K562 (cell line): Measurements from ENCODE around the gene HOXC11. TPM values are rescaled to one million over a fixed set of nuclear protein-coding genes. Genes with fewer than 3 reads are reported as not detected.

Source experiments
- CHCHD3 ChIP-seq: fragments of 250-450 bp; sonication (Bioruptor Pico); IDR thresholded peaks from 2 replicates; pipeline ENCODE4 v2.1.2; 2022; ENCODE audit warnings: mild to moderate bottlenecking
- ELF2 ChIP-seq: fragments of 250-450 bp; sonication (Bioruptor Pico); IDR thresholded peaks from 2 replicates; pipeline ENCODE4 v1.5.0; 2021; ENCODE audit warnings: mild to moderate bottlenecking
- ETV5 ChIP-seq: sonication (generic); formaldehyde crosslinking; IDR thresholded peaks from 2 replicates; pipeline ENCODE4 v1.4.0; 2020; ENCODE audit warnings: low read depth, mild to moderate bottlenecking, missing genetic modification reagents
- EZH2 ChIP-seq: IDR thresholded peaks from 2 replicates; pipeline ENCODE4 v1.6.1; 2012; ENCODE audit warnings: low read depth, mild to moderate bottlenecking, inconsistent platforms, low read length, borderline replicate concordance
- NR2F6 ChIP-seq: fragments of 450-650 bp; formaldehyde crosslinking; IDR thresholded peaks from 2 replicates; pipeline ENCODE4 v1.4.0; 2020; ENCODE audit warnings: mild to moderate bottlenecking
- POLR2H ChIP-seq: IDR thresholded peaks from 2 replicates; pipeline ENCODE4 v1.6.1; 2016; ENCODE audit warnings: missing genetic modification characterization, low read depth, mild to moderate bottlenecking, control low read depth, missing compliant biosample characterization, moderate library complexity
- RB1 ChIP-seq: fragments of 450-650 bp; IDR thresholded peaks from 2 replicates; pipeline ENCODE4 v1.6.1; 2017; ENCODE audit warnings: low read depth, mild to moderate bottlenecking
- SAFB ChIP-seq: fragments of 200-400 bp; formaldehyde crosslinking; IDR thresholded peaks from 2 replicates; pipeline ENCODE4 v1.6.1; 2017; ENCODE audit warnings: low read depth, low read length, borderline replicate concordance
- SRF ChIP-seq, 2 experiments: fragments of 250-450, 450-650 bp in 1 of 2; sonication (Bioruptor Pico) in 1 of 2; sonication (generic) in 1 of 2; formaldehyde crosslinking; IDR thresholded peaks; 2 replicates each; pipeline versions ENCODE4 v1.5.0 to v1.5.1; 2020 to 2022; ENCODE audit warnings: mild to moderate bottlenecking in 1 of 2, missing genetic modification reagents in 1 of 2
- polyA plus RNA-seq, 8 experiments: library from polyadenylated mRNA; depleted of rRNA in 4 of 8; stranded (reverse) in 5 of 8; unstranded in 3 of 8; fragments of >200 nt; fragmentation: Nextera tagmentation in 2 of 8; fragmentation: Illumina TruSeq in 1 of 8; extraction: Ambion mirVana in 2 of 8; extraction: Trizol in 1 of 8; gene quantifications; 2 replicates each; pipeline versions ENCODE4 v1.2.1 to v1.2.3, GENCODE V29; 2011 to 2014; ENCODE audit warnings: inconsistent platforms in 1 of 8, missing spikeins in 1 of 8
- total RNA-seq, 7 experiments: library from RNA; depleted of rRNA in 6 of 7; stranded (reverse); fragments of >200 nt in 6 of 7; fragmentation: Illumina TruSeq in 2 of 7; extraction: Trizol in 2 of 7; gene quantifications; 2 replicates each; pipeline versions ENCODE4 v1.2.1 to v1.2.3, GENCODE V29; 2011 to 2021; ENCODE audit warnings: low replicate concordance in 1 of 7
- TF ChIP-seq, protein P1 (sequence below), 2 experiments: fragments of 450-650 bp; formaldehyde crosslinking in 1 of 2; IDR thresholded peaks; 2 replicates each; pipeline versions ENCODE4 v1.4.0 to v1.6.1; 2014 to 2020; ENCODE audit warnings: mild to moderate bottlenecking in 2 of 2, borderline replicate concordance in 1 of 2, low read depth in 1 of 2
- TF ChIP-seq, protein P2 (sequence below): fragments of 450-650 bp; formaldehyde crosslinking; conservative IDR thresholded peaks from 2 replicates; pipeline ENCODE4 v1.4.0; 2022; ENCODE audit warnings: mild to moderate bottlenecking, missing genetic modification characterization
- TF ChIP-seq, protein P3 (sequence below): sonication (generic); formaldehyde crosslinking; IDR thresholded peaks from 2 replicates; pipeline ENCODE4 v1.8.1; 2023; ENCODE audit warnings: mild to moderate bottlenecking, missing genetic modification reagents, moderate library complexity

Gene HOXC11
- total and polyA plus RNA-seq, 9 of the 15 experiments (the other 6 are each of a cell fraction or from before 2014, with no cell fraction given), result not detected

DNA sequence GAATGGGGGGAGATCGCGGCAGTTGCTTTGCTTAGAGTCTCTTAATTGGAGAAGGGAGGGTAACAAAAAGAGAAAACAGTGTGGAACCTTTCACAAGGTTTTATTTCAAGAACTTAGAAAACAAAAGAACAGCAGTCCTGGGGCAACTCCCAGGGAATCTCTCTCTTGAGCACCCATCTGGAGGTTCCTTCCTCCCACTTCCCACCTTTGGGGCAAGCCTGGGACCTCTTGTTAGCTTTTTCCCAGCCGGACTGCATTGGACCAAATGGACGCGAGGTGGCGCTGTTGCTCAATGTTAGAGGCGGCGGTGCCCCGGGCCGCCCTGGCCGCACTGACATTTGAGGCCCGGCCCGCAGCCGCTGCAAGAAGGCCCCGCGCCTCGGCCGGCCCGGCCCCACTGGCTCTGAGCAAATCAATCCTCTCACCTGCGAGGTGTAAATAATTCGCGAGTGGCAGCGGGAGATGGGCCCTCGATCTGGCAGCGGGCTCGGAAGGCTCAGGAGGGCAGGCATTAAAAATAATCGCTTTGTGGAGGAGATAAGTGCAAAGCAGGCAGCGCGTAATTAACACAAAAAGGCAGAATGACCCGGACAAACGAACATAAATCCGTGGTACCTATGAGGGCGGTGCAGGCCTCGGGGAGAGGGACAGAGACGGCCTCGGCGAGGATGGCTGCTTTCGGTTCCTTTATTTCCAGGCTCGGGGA lies 33.1 kb downstream of the HOXC11 start (continued):
- TF ChIP-seq ETV5 (CRISPR knock-in tag), result no peak
- TF ChIP-seq ELF2 (CRISPR knock-in tag), result no peak
- TF ChIP-seq SAFB, result no peak
- peak in 1 of 2 experiments; percentile 85; a peak in 2 of 4 replicates for TF ChIP-seq SRF (CRISPR knock-in tag; IDR thresholded peaks at IDR 0.05)
- no peak for TF ChIP-seq NR2F6 (CRISPR knock-in tag)
- no peak for TF ChIP-seq POLR2H
- TF ChIP-seq, protein P1, sequence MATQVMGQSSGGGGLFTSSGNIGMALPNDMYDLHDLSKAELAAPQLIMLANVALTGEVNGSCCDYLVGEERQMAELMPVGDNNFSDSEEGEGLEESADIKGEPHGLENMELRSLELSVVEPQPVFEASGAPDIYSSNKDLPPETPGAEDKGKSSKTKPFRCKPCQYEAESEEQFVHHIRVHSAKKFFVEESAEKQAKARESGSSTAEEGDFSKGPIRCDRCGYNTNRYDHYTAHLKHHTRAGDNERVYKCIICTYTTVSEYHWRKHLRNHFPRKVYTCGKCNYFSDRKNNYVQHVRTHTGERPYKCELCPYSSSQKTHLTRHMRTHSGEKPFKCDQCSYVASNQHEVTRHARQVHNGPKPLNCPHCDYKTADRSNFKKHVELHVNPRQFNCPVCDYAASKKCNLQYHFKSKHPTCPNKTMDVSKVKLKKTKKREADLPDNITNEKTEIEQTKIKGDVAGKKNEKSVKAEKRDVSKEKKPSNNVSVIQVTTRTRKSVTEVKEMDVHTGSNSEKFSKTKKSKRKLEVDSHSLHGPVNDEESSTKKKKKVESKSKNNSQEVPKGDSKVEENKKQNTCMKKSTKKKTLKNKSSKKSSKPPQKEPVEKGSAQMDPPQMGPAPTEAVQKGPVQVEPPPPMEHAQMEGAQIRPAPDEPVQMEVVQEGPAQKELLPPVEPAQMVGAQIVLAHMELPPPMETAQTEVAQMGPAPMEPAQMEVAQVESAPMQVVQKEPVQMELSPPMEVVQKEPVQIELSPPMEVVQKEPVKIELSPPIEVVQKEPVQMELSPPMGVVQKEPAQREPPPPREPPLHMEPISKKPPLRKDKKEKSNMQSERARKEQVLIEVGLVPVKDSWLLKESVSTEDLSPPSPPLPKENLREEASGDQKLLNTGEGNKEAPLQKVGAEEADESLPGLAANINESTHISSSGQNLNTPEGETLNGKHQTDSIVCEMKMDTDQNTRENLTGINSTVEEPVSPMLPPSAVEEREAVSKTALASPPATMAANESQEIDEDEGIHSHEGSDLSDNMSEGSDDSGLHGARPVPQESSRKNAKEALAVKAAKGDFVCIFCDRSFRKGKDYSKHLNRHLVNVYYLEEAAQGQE (IDR thresholded peaks at IDR 0.05; ENCODE audit: borderline replicate concordance), result peak; percentile 93
- TF ChIP-seq, protein P1 (CRISPR knock-in tag; IDR thresholded peaks at IDR 0.05; ENCODE audit: low read depth), result no peak
- peak; percentile 80; the same call in 1 of the 2 replicates for TF ChIP-seq RB1
- TF ChIP-seq CHCHD3 (CRISPR knock-in tag), result no peak
- TF ChIP-seq EZH2, result no peak
- TF ChIP-seq, protein P2, sequence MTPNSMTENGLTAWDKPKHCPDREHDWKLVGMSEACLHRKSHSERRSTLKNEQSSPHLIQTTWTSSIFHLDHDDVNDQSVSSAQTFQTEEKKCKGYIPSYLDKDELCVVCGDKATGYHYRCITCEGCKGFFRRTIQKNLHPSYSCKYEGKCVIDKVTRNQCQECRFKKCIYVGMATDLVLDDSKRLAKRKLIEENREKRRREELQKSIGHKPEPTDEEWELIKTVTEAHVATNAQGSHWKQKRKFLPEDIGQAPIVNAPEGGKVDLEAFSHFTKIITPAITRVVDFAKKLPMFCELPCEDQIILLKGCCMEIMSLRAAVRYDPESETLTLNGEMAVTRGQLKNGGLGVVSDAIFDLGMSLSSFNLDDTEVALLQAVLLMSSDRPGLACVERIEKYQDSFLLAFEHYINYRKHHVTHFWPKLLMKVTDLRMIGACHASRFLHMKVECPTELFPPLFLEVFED (CRISPR knock-in tag), result no peak
- TF ChIP-seq, protein P3, sequence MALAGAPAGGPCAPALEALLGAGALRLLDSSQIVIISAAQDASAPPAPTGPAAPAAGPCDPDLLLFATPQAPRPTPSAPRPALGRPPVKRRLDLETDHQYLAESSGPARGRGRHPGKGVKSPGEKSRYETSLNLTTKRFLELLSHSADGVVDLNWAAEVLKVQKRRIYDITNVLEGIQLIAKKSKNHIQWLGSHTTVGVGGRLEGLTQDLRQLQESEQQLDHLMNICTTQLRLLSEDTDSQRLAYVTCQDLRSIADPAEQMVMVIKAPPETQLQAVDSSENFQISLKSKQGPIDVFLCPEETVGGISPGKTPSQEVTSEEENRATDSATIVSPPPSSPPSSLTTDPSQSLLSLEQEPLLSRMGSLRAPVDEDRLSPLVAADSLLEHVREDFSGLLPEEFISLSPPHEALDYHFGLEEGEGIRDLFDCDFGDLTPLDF (CRISPR knock-in tag), result no peak; the same call in 1 of the 2 replicates
